Lower leg skin (tissue), 3 donors: Measurements from ENCODE around the gene TFEC.

Experiments
- CTCF ChIP-seq, 3 donors: fragments of 450-650 bp; IDR thresholded peaks; one replicate each; pipeline ENCODE4 v1.5.1; 2016; ENCODE audit warnings: antibody characterized with exemption in 3 of 3, mild to moderate bottlenecking in 3 of 3, moderate library complexity in 2 of 3
- POLR2A ChIP-seq, 2 donors: fragments of 450-650 bp; IDR thresholded peaks; one replicate each; pipeline ENCODE4 v1.6.1; 2016 to 2017; ENCODE audit warnings: antibody characterized with exemption in 2 of 2, mild to moderate bottlenecking in 1 of 2, moderate library complexity in 1 of 2

DNA sequence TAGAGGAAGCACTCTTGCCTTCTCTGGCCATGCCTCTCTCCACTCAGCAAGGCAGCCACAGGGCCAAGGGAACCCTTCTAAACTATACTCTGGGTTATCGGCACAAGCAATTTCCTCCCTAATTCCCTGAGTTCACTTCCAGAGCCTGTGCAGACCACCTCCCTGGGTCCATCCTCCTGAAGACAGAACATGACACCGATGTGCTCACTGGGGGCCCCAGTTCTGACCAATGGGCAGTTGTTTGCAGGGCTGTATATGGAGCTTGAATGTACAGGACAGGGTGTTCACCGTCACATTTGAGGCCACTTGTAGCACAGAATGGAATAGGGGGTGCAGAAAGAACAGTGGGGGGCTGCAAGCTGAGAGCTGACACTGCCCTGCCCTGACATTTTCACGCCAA lies 77.7 kb downstream of the TFEC start:
- TF ChIP-seq CTCF (IDR thresholded peaks at IDR 0.05) (no peak), POLR2A (IDR thresholded peaks at IDR 0.05) (no peak)
